NCI-H460 (cell line): ENCODE results near the gene BMPER. TPM values are rescaled to one million over a fixed set of nuclear protein-coding genes. Genes with fewer than 3 reads are reported as not detected.
A peak's percentile ranks its signal among the peaks of the same experiment; 100 is the strongest.

ENCODE experiments used
- DNase-seq: peaks from one replicate; pipeline ENCODE4 v3.0.0-alpha.2; 2016; ENCODE audit warnings: low read depth; ENCODE audit errors: extremely low read depth
- total RNA-seq: library from RNA; depleted of rRNA; stranded (reverse); fragments of >200 nt; shearing (Covaris generic); gene quantifications from 2 replicates; pipeline ENCODE4 v1.2.3, GENCODE V29; 2014

Gene BMPER
- total RNA-seq, 1 experiment from 2014 or later, result 3.5 TPM

DNA sequence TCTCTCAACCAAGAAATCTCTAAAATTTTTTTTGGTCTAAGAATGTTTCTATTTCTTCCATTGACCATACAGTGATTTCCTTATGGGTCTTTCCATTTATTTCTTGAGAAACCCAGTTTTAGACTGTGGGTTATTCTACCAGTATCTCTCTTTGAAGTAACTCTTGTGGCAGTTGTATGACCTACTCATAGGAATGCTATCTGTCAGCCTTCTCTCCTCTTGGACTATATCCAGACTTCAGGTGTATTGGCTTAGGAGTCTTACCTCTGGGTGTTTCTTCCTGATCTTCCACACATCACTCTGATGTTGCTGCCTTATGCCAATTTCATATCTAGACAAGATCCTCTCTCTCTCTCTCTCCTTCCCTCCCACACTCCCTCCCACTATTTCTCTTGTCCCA is 178.1 kb downstream of the BMPER start:
- no peak for DNase-seq

DNA sequence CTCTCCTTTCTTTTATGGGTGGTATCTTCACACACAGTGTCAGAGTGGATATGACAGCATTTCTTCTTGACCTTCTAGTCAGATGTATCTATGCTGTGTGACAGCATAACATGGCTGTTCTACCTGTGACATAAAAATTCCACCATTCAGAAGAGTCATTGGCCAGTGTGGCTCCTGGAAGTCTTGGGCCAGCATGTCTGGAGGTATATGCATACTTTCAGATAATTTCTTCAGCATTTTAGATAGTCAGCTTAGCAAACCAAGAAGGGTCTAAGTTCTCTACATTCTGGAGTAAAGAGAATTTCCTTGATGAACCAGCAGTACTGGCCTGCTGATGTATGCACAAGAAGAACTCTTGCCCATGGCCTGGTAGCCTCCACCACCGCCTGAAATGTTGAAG is 179.3 kb downstream of the BMPER start:
- DNase-seq, result no peak

DNA sequence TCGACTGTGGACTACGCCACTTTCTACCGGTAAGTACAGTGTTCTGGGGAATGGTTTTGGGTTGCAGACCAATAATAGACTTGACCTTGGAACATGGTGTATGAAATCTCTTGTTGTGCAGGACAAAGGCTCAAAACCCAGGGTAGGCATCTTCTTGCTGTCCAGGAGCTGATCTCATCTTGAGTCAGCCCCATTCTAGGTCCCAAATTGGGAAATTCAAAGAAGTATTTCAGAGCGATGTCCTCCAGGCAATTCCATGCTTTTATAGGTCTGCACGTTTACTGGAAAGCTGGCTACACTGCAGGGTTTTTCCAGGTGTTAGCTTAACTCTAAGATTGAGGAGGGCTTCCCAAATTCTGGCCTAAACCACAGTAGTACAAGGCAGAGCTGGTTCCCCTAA is 180.7 kb downstream of the BMPER start:
- no peak for DNase-seq

GRCh38 chr7:34086981-34087380 is 181.6 kb downstream of the BMPER start:
- no peak for DNase-seq

DNA sequence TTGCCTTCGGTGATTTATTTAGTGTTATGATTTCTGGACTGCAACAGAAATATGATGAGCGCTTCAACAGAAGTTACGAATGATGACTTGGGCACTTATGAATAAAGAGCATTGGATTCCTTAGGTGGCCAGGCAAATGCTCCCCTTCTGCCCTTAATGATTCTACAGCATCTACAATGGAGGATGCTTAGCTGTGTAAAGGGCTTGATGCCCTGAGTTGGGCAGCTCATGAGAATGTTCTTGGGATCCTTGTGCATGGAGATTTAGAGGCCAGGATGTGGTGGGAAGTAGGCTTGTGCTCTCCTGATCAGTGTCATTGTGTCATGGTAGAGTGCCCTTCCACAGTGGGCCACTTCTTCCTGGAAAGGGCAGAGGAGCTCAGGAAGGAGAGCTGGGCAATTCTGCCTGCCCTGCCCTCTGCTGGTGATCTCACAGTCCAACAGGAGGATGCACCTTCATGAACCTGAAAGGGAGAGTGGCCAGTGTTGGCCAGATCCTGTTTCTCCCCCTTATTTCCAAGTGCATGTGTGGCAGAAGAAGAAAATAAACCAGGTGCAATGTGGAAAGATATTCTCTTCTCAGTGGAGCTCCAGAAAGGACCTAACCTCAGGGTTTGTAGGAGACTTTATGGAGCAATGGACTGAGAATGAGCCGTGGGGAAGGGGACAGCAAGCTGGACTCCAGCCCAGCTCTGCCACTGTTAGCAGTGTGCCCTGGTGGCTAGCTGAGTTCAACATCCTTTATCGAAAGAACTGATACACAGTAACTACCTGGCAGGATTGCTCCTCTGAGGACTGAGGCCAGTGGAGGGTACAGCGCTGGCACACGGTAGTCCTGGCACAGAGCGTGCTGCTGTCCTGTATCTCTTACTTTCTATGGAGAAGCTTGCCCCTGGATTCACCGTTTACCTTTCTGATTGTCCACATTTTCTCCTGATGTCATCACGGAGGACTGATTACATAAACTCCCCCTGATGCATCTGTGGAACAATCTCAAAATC is 182.9 kb downstream of the BMPER start:
- DNase-seq, result peak; percentile 64

GRCh38 chr7:34090816-34091215 is 185.5 kb downstream of the BMPER start:
- no peak for DNase-seq

- DNase-seq, result peak; percentile 41
Measured at GRCh38 chr7:34091321-34091917, 186.1 kb downstream of the BMPER start.

GRCh38 chr7:34093276-34093675 is 187.9 kb downstream of the BMPER start:
- DNase-seq, result no peak

DNA sequence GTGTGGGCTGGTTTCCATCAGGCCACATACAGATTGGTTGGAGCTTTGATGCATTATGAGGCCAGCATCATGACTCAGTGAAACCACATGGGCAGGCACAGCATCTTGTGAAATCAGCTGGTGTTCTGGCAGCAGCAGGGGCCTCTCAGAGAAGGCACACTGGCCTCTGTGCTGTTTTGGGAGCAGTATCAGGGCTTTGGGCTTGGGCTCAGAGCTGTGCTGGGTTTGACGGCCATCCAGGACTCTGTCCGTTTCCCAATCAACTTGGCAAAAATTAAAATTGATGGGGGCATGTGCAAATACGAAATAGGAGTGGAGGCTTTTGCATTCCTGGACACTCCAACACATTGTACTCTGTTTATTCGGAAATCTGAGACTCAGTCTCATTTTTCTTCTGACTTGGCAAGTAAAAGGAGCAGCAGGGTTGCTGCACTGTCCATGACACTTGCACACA is 190.9 kb downstream of the BMPER start:
- DNase-seq, result no peak

- DNase-seq, result no peak
Measured at GRCh38 chr7:34096777-34097176, 191.4 kb downstream of the BMPER start.

- DNase-seq, result no peak
Measured at GRCh38 chr7:34100661-34101060, 195.3 kb downstream of the BMPER start.

GRCh38 chr7:34104115-34104514 is 198.8 kb downstream of the BMPER start:
- no peak for DNase-seq

GRCh38 chr7:34104992-34105391 is 199.7 kb downstream of the BMPER start:
- DNase-seq, result no peak

- DNase-seq, result no peak
Measured at GRCh38 chr7:34107276-34107675, 201.9 kb downstream of the BMPER start.

DNA sequence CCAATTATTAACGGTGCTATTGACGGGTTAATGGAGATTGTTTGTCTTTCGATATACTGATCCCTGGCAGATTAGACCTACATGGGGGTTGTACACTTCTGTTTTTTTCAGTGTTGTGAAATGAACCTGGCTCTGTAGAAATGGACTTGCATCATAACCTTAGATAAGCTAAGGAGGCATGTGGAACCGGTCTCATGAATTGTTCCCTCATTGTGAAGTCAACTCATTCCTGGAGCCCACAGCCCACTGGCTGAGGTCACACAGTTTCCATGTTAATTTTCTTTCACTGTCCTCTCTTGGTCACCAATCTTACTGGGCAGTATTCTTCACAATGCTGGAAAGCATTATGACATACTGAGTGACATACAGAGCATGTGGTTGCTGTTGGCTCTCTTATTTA is 202.8 kb downstream of the BMPER start:
- DNase-seq, result no peak

DNA sequence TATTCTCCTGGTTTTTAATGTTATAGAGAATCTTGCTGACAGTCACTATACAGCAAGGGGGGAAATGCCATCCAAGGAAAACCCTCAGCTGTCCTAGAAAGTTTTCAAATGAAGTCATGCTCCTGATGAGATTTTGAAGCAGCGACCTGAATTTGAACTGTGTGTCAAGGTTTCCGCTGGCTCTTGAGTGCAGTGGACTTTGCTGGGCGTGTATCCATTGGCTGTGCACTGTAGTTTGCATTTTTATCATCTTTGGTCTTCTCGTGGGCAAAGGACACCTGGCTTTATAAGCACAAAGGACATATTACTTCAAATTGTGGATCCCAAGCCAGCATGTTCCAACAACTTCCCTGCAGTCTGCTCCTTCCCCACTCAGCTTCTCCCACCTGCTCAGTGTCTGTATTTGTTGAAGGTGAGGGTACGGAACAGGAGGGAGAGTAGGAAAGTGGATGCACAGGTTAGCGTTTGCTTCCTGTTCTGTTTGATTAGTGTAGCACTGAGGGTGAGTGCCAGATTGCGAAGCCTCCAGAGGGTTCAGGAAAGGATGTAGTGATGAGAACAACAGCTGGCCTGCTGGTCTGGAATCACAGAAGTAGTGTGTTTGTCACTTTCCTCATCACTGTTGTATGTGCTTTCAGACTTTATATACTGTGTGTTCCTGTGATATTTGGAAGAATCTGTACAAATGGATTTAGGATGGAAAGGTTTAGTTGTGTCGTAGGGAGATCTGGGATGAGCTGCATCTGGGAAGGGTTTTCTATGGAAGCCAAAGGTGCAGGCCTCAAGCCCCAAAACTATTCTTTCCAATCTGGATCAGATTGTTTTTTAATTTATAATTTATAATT is 204.8 kb downstream of the BMPER start:
- no peak for DNase-seq

DNA sequence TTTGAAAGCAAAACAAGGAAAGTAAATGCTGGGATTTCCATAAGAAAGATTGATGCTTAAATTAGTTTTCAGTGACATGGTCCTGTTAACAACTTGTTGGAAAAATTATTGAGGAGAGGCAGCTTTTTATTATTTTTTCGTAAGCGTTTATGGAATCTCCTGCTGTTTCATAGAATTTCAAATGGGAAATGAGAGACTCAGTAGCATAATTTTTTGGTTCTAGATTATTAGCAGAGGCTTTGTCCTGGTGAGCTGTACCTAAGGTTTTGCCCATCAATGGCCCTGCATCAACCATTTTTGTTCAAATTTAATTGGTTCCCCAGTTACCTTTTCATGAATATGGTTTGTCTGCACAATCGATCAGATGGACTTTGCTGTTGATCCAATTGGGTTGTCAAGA is 205.7 kb downstream of the BMPER start:
- DNase-seq, result no peak

DNA sequence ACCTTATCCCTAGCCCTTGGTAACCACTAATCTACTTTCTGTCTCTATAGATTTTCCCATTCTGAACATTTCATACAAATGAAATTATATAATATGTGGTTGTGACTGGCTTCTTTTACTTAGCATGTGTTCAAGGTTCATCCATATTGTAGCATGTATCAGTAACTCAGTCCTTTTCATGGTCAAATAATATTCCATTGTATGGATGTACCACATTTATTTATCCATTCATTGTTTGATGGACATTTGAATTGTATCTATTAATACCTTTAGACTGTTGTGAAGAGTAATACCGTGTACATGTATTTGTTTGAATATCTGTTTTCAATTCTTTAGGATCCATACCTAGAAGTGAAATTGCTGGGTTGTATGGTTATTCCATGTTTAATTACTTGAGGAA is 210.2 kb downstream of the BMPER start:
- no peak for DNase-seq

- no peak for DNase-seq
Measured at GRCh38 chr7:34117573-34117972, 212.2 kb downstream of the BMPER start.

- DNase-seq, result no peak
Measured at GRCh38 chr7:34121366-34121765, 216.0 kb downstream of the BMPER start.

GRCh38 chr7:34123316-34123715 is 218.0 kb downstream of the BMPER start:
- DNase-seq, result no peak
